Gastroesophageal sphincter (tissue), 3 donors: Measurements from ENCODE around the gene FGGY.

Source experiments
- CTCF ChIP-seq, 4 experiments: fragments of 200-600 bp in 2 of 4; fragments of 450-650 bp in 2 of 4; sonication (generic) in 1 of 4; IDR thresholded peaks; one replicate each; pipeline ENCODE4 v1.5.1; 2017 to 2019; ENCODE audit warnings: antibody characterized with exemption in 4 of 4, mild to moderate bottlenecking in 2 of 4, moderate library complexity in 2 of 4
- EP300 ChIP-seq: sonication (generic); formaldehyde crosslinking; IDR thresholded peaks from one replicate; pipeline ENCODE4 v1.6.1; 2017; ENCODE audit warnings: antibody characterized with exemption, mild to moderate bottlenecking

DNA sequence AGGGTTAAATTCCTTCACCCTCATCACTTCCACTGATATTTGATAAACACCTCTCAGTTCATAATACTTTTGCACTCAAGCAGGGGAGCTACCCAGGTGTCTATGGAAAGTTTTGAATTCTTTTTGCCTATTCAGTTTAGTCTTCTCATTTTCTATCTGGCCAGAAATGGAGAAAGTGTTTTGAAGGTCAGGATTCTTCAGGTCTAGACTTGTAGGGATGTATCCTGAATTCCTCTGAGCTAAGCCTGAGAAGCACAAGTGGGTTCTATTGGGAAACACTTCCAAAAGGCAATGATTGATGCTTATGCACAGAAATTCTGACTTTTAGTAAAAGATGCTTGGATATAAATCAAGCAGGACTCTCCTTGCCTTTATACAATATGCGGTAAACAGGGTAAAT, 300.1 kb downstream of the FGGY start:
- TF ChIP-seq CTCF (IDR thresholded peaks at IDR 0.05) (no peak), EP300 (no peak)
